Endothelial cell of umbilical vein (primary cell): ENCODE data around the gene OXNAD1. TPM values are rescaled to one million over a fixed set of nuclear protein-coding genes. Genes with fewer than 3 reads are reported as not detected.

Experiments used
- BruUV-seq: library from RNA; stranded (reverse); fragments of 400-500 nt; replicated peaks from 2 replicates; lab custom pipeline; 2021; lab: Mats Ljungman, UMichigan
- CTCF ChIA-PET: fragments of 300-600, 350-600 bp; sonication (Branson Sonifier 250); formaldehyde crosslinking; loops from one replicate; lab custom pipeline; 2021; ENCODE audit warnings: antibody characterized with exemption, inconsistent platforms; lab: Charles Lee
- POLR2A ChIA-PET: fragments of 300-600, 350-600 bp; sonication (Branson Sonifier 250); formaldehyde crosslinking; loops from one replicate; lab custom pipeline; 2021; ENCODE audit warnings: antibody characterized with exemption, inconsistent platforms; lab: Charles Lee
- DNase-seq: peaks from one replicate; pipeline ENCODE4 v3.0.0-alpha.2; 2011; ENCODE audit warnings: low read depth, low spot score
- FAIRE-seq: peaks from 2 replicates; lab custom pipeline; 2011; peaks lifted over from hg19 to GRCh38; lab: Jason Lieb, UNC
- H2AFZ ChIP-seq: 2 replicates; pipeline ENCODE4 v1.6.0; 2012; ENCODE audit warnings: low read depth, low read length, control low read depth, inconsistent platforms
- H3K27ac ChIP-seq: 2 replicates; pipeline ENCODE4 v1.5.1; 2011; ENCODE audit warnings: low read depth, mild to moderate bottlenecking, control low read depth, low read length, moderate library complexity; ENCODE audit not compliant: insufficient read depth
- H3K27me3 ChIP-seq, 2 experiments: 2 replicates each; pipeline versions ENCODE4 v1.6.0 to v1.6.1; 2011; ENCODE audit warnings: low read length in 2 of 2, mixed read lengths in 1 of 2; ENCODE audit not compliant: control insufficient read depth in 2 of 2, insufficient read depth in 2 of 2
- H3K36me3 ChIP-seq, 2 experiments: 2 replicates in 1 of 2; 3 replicates in 1 of 2; pipeline ENCODE4 v1.5.1; 2011; ENCODE audit warnings: low read length in 2 of 2, mild to moderate bottlenecking in 1 of 2, moderate library complexity in 1 of 2; ENCODE audit not compliant: control insufficient read depth in 2 of 2, insufficient read depth in 2 of 2; ENCODE audit errors: extremely low read depth in 1 of 2
- H3K4me1 ChIP-seq: 3 replicates; pipeline ENCODE4 v1.5.1; 2011; ENCODE audit warnings: mild to moderate bottlenecking, low read length; ENCODE audit not compliant: control insufficient read depth, insufficient read depth; ENCODE audit errors: extremely low read depth
- H3K4me2 ChIP-seq: 2 replicates; pipeline ENCODE4 v1.6.1; 2011; ENCODE audit warnings: low read length, control low read depth, mixed read lengths; ENCODE audit not compliant: insufficient read depth
- H3K4me3 ChIP-seq, 3 experiments: fragments of 200-600 bp in 1 of 3; sonication (generic), shearing (Covaris generic) in 1 of 3; replicated peaks in 1 of 3; 2 replicates each; pipeline ENCODE4 v1.5.1; 2011 to 2016; ENCODE audit warnings: control low read depth in 3 of 3, low read length in 3 of 3, mild to moderate bottlenecking in 2 of 3, inconsistent platforms in 1 of 3, low read depth in 1 of 3, moderate library complexity in 1 of 3; ENCODE audit not compliant: insufficient read depth in 1 of 3
- H3K79me2 ChIP-seq: 2 replicates; pipeline ENCODE4 v1.6.0; 2012; ENCODE audit warnings: low read length, inconsistent platforms; ENCODE audit not compliant: control insufficient read depth, insufficient read depth
- H3K9ac ChIP-seq: replicated peaks from 2 replicates; pipeline ENCODE3; 2011; ENCODE audit warnings: low read length, control low read depth; ENCODE audit not compliant: insufficient read depth; ENCODE audit errors: extremely low read depth
- H3K9me1 ChIP-seq: replicated peaks from 3 replicates; pipeline ENCODE4 v1.6.0; 2011; ENCODE audit warnings: mild to moderate bottlenecking, low read length; ENCODE audit not compliant: control insufficient read depth, insufficient read depth; ENCODE audit errors: extremely low read depth
- H3K9me3 ChIP-seq: replicated peaks from 2 replicates; pipeline ENCODE4 v1.5.1; 2012; ENCODE audit warnings: low read length, inconsistent platforms; ENCODE audit not compliant: control insufficient read depth, insufficient read depth
- H4K20me1 ChIP-seq: replicated peaks from 2 replicates; pipeline ENCODE3; 2011; ENCODE audit warnings: mild to moderate bottlenecking, low read length; ENCODE audit not compliant: control insufficient read depth, insufficient read depth; ENCODE audit errors: extremely low read depth
- CTCF ChIP-seq, 2 donors: IDR thresholded peaks; 1 replicate in 1 of 2; 2 replicates in 1 of 2; pipeline ENCODE4 v1.5.1; 2011; ENCODE audit warnings: low read length in 2 of 2, mild to moderate bottlenecking in 2 of 2, moderate library complexity in 2 of 2, control low read depth in 1 of 2, inconsistent platforms in 1 of 2, low read depth in 1 of 2; ENCODE audit not compliant: insufficient read depth in 1 of 2; ENCODE audit errors: extremely low read depth in 1 of 2
- EZH2 ChIP-seq: IDR thresholded peaks from 2 replicates; pipeline ENCODE4 v1.6.1; 2012; ENCODE audit warnings: borderline replicate concordance, low read depth, mild to moderate bottlenecking, moderate library complexity, low read length, inconsistent platforms; ENCODE audit not compliant: severe bottlenecking
- FOS ChIP-seq: IDR thresholded peaks from 2 replicates; pipeline ENCODE4 v1.6.1; 2011; ENCODE audit warnings: mild to moderate bottlenecking, low read length, moderate library complexity, borderline replicate concordance; ENCODE audit not compliant: insufficient read depth
- GATA2 ChIP-seq: IDR thresholded peaks from 2 replicates; pipeline ENCODE4 v1.7.0; 2011; ENCODE audit warnings: low read depth, mild to moderate bottlenecking, moderate library complexity, mixed read lengths, low read length; ENCODE audit not compliant: insufficient read length, insufficient read depth
- JUN ChIP-seq: IDR thresholded peaks from 2 replicates; pipeline ENCODE4 v1.6.1; 2011; ENCODE audit warnings: borderline replicate concordance, low read depth; ENCODE audit not compliant: insufficient read length, insufficient read depth
- MAX ChIP-seq: IDR thresholded peaks from 2 replicates; pipeline ENCODE4 v1.6.1; 2011; ENCODE audit not compliant: insufficient read depth, insufficient read length
- MYC ChIP-seq: IDR thresholded peaks from one replicate; pipeline ENCODE4 v1.6.1; 2011; ENCODE audit warnings: mild to moderate bottlenecking, low read depth, low read length
- POLR2A ChIP-seq: IDR thresholded peaks from 2 replicates; pipeline ENCODE4 v1.6.1; 2012; ENCODE audit warnings: low read depth, mild to moderate bottlenecking, control low read depth, low read length
- POLR2AphosphoS5 ChIP-seq: IDR thresholded peaks from 2 replicates; pipeline ENCODE4 v1.6.1; 2012; ENCODE audit warnings: low read depth, mild to moderate bottlenecking, control low read depth, low read length, moderate library complexity; ENCODE audit not compliant: insufficient read depth
- dilution Hi-C: fragments of 300-500 bp; cut with MboI; formaldehyde crosslinking; loops from one replicate; pipeline ENCODE4 v1.15.0; 2019; ENCODE audit warnings: low sequenced_read_pairs; ENCODE audit not compliant: extremely low pct_ligation_motif_present
- intact Hi-C: fragments of 100-400 bp; cut with micrococcal nuclease; formaldehyde crosslinking; loops from one replicate; pipeline ENCODE4 v1.10.0; 2022
- polyA plus RNA-seq, 4 experiments: library from polyadenylated mRNA; depleted of rRNA in 3 of 4; stranded (reverse) in 3 of 4; unstranded in 1 of 4; fragments of >200 nt; gene quantifications; 2 replicates each; pipeline versions ENCODE4 v1.2.1 to v1.2.3, GENCODE V29; 2011 to 2012; ENCODE audit warnings: missing spikeins in 1 of 4
- total RNA-seq: library from RNA; stranded (reverse); gene quantifications from 2 replicates; pipeline ENCODE4 v1.2.3, GENCODE V29; 2021

The OXNAD1 gene
- total and polyA plus RNA-seq, 2 donors (not counting 3 experiments of a cell fraction or from before 2014, with no cell fraction given), result 5.5 to 9.7 TPM

GRCh38 chr3:16329036-16329825 is 64.2 kb downstream of the OXNAD1 start:
- dilution Hi-C loops, result no loop called here
- Histone ChIP-seq H3K27me3 (no peaks in the 10 kb centered on the region), H3K4me1 (no peaks in the 10 kb centered on the region), H3K9ac (no peak overlapping the region), H2AFZ (no peak overlapping the region), H3K9me3 (no peaks in the 10 kb centered on the region), H3K36me3 (peaks cover 0 to 4% of the 10 kb centered on the region in 2 experiments), H3K27ac (no peak overlapping the region), H4K20me1 (no peaks in the 10 kb centered on the region), H3K4me3 (no peak overlapping the region), H3K4me2 (no peak overlapping the region), H3K9me1 (no peaks in the 10 kb centered on the region), H3K79me2 (no peaks in the 10 kb centered on the region)
- no TSS peak for BruUV-seq
- DNase-seq (no peak), FAIRE-seq (no peak)
- CTCF ChIA-PET, result interaction anchor here (1.3 kb wide), 1 partner anchor 183 kb away, joined by 3 read pairs; no protein-coding TSS in a partner anchor
- POLR2A ChIA-PET, result no interaction called here
- intact Hi-C loops, result no loop called here
- no peak for TF ChIP-seq POLR2AphosphoS5
- TF ChIP-seq CTCF (IDR thresholded peaks at IDR 0.05; ENCODE audit: extremely low read depth in 1 of 2, insufficient read depth in 1 of 2, low read depth in 1 of 2, low read length in 2 of 2), result no peak
- TF ChIP-seq POLR2A, result no peak
- TF ChIP-seq MYC, result no peak
- TF ChIP-seq FOS, result no peak
- TF ChIP-seq EZH2, result no peak
- TF ChIP-seq GATA2, result no peak
- no peak for TF ChIP-seq MAX
- TF ChIP-seq JUN, result no peak
